Muscle layer of duodenum (tissue), 2 donors: ENCODE measurements around the gene DEAF1.

Source experiments
- H3K27ac ChIP-seq: one replicate; pipeline ENCODE4 v1.7.0; 2013; ENCODE audit warnings: mild to moderate bottlenecking, low read length
- H3K27me3 ChIP-seq: one replicate; pipeline ENCODE4 v1.7.0; 2013; ENCODE audit warnings: low read depth, mild to moderate bottlenecking, control low read depth, low read length
- H3K36me3 ChIP-seq, 2 donors: one replicate each; pipeline ENCODE4 v1.7.0; 2013; ENCODE audit warnings: low read length in 2 of 2, control low read depth in 1 of 2, mild to moderate bottlenecking in 1 of 2; ENCODE audit not compliant: insufficient read depth in 2 of 2, control insufficient read depth in 1 of 2
- H3K4me1 ChIP-seq, 2 donors: one replicate each; pipeline ENCODE4 v1.7.0; 2013; ENCODE audit warnings: low read length in 2 of 2, mild to moderate bottlenecking in 2 of 2, control low read depth in 1 of 2, moderate library complexity in 1 of 2; ENCODE audit not compliant: insufficient read depth in 2 of 2, control insufficient read depth in 1 of 2
- H3K4me3 ChIP-seq, 2 donors: one replicate each; pipeline ENCODE4 v1.7.0; 2013; ENCODE audit warnings: low read length in 2 of 2, low read depth in 1 of 2, mild to moderate bottlenecking in 1 of 2
- H3K9me3 ChIP-seq, 2 donors: one replicate each; pipeline ENCODE4 v1.7.0; 2013; ENCODE audit warnings: low read length in 2 of 2, control low read depth in 1 of 2, mild to moderate bottlenecking in 1 of 2; ENCODE audit not compliant: control insufficient read depth in 1 of 2
- donor health status: healthy.

DEAF1 gene

DNA sequence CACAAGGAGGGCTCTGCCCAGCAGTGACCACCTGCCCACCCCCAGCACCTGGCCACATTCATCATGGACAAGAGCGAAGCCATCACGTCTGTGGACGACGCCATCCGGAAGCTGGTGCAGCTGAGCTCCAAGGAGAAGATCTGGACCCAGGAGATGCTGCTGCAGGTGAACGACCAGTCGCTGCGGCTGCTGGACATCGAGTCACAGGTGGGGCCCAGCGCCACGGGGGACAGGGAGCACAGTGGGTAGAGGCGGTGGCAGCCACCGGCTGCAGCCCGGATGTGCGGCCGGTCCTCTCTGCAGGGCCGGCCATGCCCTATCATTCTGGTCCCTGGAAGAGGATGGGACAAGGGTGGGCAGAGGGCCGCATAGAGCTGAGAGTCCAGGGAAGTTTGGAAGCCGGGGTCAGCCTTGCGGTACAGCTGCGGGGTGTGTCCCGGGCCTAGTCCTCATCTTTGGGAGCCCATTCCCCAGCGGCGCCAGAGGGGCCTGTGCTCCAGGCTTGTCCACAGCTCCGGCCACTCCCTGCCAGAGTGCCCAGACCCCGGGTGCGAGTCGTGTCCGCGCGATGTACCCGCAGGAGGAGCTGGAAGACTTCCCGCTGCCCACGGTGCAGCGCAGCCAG is 25.1 kb upstream of the DEAF1 start:
- Histone ChIP-seq H3K4me3 (peak overlapping the region in 1 of 2 donors; percentile 40), H3K9me3 (no peaks in the 10 kb centered on the region), H3K27ac (no peak overlapping the region), H3K27me3 (peaks cover 11% of the 10 kb centered on the region), H3K4me1 (peaks cover 0 to 20% of the 10 kb centered on the region in 2 donors), H3K36me3 (no peaks in the 10 kb centered on the region)

- Histone ChIP-seq H3K9me3 (no peaks in the 10 kb centered on the region), H3K27ac (no peak overlapping the region), H3K27me3 (peaks cover 11% of the 10 kb centered on the region), H3K36me3 (no peaks in the 10 kb centered on the region), H3K4me3 (no peak overlapping the region), H3K4me1 (peaks cover 0 to 20% of the 10 kb centered on the region in 2 donors)
Observed at GRCh38 chr11:719214-720016, 24.4 kb upstream of the DEAF1 start.

GRCh38 chr11:714436-714835 is 19.4 kb upstream of the DEAF1 start:
- Histone ChIP-seq H3K27me3 (no peaks in the 10 kb centered on the region), H3K9me3 (no peaks in the 10 kb centered on the region), H3K4me1 (no peaks in the 10 kb centered on the region), H3K36me3 (no peaks in the 10 kb centered on the region), H3K27ac (no peak overlapping the region), H3K4me3 (no peak overlapping the region)

- Histone ChIP-seq H3K27ac (no peak overlapping the region), H3K36me3 (no peaks in the 10 kb centered on the region), H3K9me3 (no peaks in the 10 kb centered on the region), H3K4me1 (peaks cover 0 to 21% of the 10 kb centered on the region in 2 donors), H3K4me3 (no peak overlapping the region), H3K27me3 (peaks cover 5% of the 10 kb centered on the region)
Observed at GRCh38 chr11:709109-709997, 14.3 kb upstream of the DEAF1 start.

GRCh38 chr11:708511-708910 is 13.5 kb upstream of the DEAF1 start:
- Histone ChIP-seq H3K9me3 (no peaks in the 10 kb centered on the region), H3K36me3 (no peaks in the 10 kb centered on the region), H3K27me3 (peaks cover 5% of the 10 kb centered on the region), H3K27ac (no peak overlapping the region), H3K4me3 (no peak overlapping the region), H3K4me1 (peaks cover 0 to 21% of the 10 kb centered on the region in 2 donors)

GRCh38 chr11:707817-708420 is 12.9 kb upstream of the DEAF1 start:
- H3K9me3 ChIP-seq: no peaks in the 10 kb centered on the region
- no peaks in the 10 kb centered on the region for H3K36me3 ChIP-seq
- H3K27me3 ChIP-seq: peaks cover 5% of the 10 kb centered on the region
- peaks cover 0 to 21% of the 10 kb centered on the region in 2 donors for H3K4me1 ChIP-seq
- H3K27ac ChIP-seq: no peak overlapping the region
- H3K4me3 ChIP-seq: no peak overlapping the region

DNA sequence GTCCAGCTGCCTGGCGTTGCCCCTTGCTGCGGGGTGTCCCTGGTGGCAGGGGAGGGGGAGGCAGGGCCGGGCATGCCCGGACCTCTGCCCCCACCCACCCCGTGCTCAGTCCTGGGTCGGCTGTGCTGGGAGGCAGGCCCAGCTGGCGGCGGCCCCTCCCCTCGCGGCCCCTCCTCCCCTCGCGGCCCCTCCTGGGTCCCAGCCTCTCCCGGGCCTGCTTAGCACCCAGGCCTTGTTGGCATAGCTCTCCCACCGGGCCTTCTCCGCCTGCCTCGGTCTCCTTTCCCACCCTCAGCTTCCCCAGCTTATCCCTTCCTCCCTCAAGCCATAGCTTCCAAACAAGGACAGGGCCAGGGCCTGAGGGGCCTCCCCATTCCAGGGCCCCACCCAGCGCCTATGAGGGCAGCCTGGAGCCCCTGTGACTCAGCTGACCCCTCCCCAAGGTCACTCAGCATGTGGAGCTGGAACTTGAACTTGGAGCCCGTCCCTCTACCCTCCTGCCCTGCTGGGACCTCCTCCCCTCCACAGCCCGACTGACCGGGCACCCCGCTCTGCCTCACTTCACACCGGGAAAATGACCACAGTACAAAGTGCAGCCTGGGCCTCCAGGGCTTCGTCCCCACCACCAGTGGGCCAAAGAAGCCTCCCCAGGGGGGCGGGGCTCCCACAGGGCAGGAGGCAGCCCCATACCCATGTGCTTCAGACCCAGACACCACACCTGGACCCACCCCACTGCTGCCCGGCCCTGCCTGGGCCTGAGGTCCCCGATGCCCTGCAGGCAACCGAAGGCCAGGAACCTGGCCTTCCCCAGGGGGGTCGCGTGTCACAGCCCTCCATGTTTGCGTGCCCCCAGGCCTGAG is 12.2 kb upstream of the DEAF1 start:
- Histone ChIP-seq H3K4me1 (peaks cover 0 to 21% of the 10 kb centered on the region in 2 donors), H3K27me3 (peaks cover 5% of the 10 kb centered on the region), H3K36me3 (peaks cover 0 to under 1% of the 10 kb centered on the region in 2 donors), H3K4me3 (peak overlapping the region; percentile 59 to 67), H3K27ac (peak overlapping the region; percentile 72), H3K9me3 (no peaks in the 10 kb centered on the region)

DNA sequence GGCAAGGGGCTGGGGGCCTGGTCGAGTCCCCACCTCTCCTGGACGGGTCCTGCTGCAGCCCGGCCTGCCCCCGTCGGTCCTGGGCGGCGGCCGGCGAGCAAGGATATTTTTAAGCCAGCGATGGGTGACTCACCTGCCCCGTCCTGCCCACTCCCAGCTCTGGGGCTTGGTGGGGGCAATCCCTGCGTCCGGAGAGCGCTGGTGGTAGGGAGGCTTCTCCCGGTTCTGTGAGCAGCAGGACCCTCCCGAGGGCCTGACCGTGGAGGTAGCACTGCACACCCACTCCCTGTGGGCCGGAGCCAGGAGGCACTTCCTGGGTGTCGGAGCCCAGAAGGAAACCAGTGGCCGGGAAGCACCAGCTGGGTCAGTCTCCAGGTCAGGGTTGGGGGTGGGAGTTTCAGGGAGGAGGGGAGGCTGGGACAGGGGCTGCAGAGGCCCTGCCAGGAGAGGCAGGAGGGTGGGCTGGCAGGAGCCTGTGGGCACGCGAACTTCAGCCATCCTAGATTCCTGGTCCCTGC is 11.5 kb upstream of the DEAF1 start:
- Histone ChIP-seq H3K4me1 (peaks cover 0 to 21% of the 10 kb centered on the region in 2 donors), H3K36me3 (peaks cover 0 to 7% of the 10 kb centered on the region in 2 donors), H3K4me3 (peak overlapping the region; percentile 59 to 67), H3K27ac (peak overlapping the region; percentile 72), H3K9me3 (no peaks in the 10 kb centered on the region), H3K27me3 (peaks cover 5% of the 10 kb centered on the region)

DNA sequence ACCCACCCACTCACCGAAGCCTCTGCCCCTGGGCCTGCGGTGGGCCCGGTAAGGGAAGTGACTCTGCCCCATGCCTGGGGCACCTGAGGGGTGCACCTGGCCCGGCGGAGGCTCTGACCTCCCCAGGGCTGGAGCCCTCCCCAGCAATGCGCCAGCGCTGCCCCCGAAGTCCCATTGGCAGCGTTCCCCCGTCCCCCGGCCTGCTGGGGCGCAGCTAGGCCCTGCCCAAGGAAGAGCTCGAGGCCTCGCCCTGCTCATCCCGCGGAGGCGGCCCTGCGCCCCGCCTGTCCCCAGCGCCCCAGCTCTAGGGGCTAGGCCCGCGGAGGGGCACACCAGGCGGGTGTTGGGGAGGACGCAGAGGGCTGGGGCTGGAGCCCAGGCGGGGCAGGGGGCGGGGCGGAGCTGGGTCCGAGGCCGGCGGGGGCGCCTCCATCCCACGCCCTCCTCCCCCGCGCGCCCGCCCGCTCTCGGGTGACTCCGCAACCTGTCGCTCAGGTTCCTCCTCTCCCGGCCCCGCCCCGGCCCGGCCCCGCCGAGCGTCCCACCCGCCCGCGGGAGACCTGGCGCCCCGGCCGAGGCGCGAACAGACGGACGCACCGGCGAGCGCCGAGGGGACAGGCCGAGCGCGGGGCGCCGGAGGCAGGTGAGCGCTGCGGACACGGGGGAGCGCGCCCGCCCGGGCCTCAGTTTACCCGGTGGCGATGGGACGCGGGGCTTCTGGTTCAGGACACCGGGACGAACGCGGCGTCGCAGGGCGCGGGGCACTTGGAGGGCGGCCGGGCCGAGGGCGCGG is 10.8 kb upstream of the DEAF1 start, which contains the start of gene EPS8L2:
Gene EPS8L2, plus strand, starts transcription at position 586 of the 793 bp plus-strand sequence. CDS start 3,177 bp downstream, outside the sequence.
- Histone ChIP-seq H3K27ac (peak within 1 kb of the TSS; percentile 72), H3K4me3 (peak within 1 kb of the TSS; percentile 59 to 67), H3K27me3 (peaks cover 5% of the 10 kb centered on the region), H3K9me3 (no peaks in the 10 kb centered on the region), H3K4me1 (peaks cover 0 to 21% of the 10 kb centered on the region in 2 donors), H3K36me3 (peaks cover 0 to 10% of the 10 kb centered on the region in 2 donors)
